Measurements from ENCODE around the gene TSC2.

- TF ChIP-seq POLR2AphosphoS5 (IDR thresholded peaks at IDR 0.05; ENCODE audit: low read depth, low read length) (no peak), POLR2A (IDR thresholded peaks at IDR 0.05; ENCODE audit: low read depth, low read length) (no peak), TAF1 (IDR thresholded peaks at IDR 0.05; ENCODE audit: low read depth, low read length) (no peak), PAX5 (IDR thresholded peaks at IDR 0.05; ENCODE audit: insufficient read depth, low read length, severe bottlenecking) (no peak), SPI1 (IDR thresholded peaks at IDR 0.05; ENCODE audit: low read depth, low read length) (no peak), POU2F2 (IDR thresholded peaks at IDR 0.05; ENCODE audit: low read depth, low read length) (no peak)
Measured at GRCh38 chr16:2095918-2096582, 48.3 kb downstream of the TSC2 start.
